GM21390 (cell line): ENCODE results near the gene ATP2B2.

Experiments
- ATAC-seq: cut with Tn5 transposase; IDR thresholded peaks from one replicate; pipeline ENCODE4 v1.9.1; 2021; ENCODE audit not compliant: unreplicated experiment

The ATP2B2 gene

GRCh38 chr3:10495614-10496013 lies 9.8 kb downstream of the ATP2B2 start:
- no peak for ATAC-seq

- no peak for ATAC-seq
Measured at GRCh38 chr3:10495003-10495402, 10.4 kb downstream of the ATP2B2 start.

GRCh38 chr3:10494180-10494579 lies 11.2 kb downstream of the ATP2B2 start:
- no peak for ATAC-seq

- no peak for ATAC-seq
Measured at GRCh38 chr3:10493202-10493589, 12.2 kb downstream of the ATP2B2 start.

- no peak for ATAC-seq
Measured at GRCh38 chr3:10492364-10493201, 12.8 kb downstream of the ATP2B2 start.

GRCh38 chr3:10489746-10490483 lies 15.5 kb downstream of the ATP2B2 start:
- no peak for ATAC-seq

GRCh38 chr3:10487988-10488633 lies 17.3 kb downstream of the ATP2B2 start:
- ATAC-seq = no peak

GRCh38 chr3:10485806-10486205 lies 19.6 kb downstream of the ATP2B2 start:
- ATAC-seq = no peak

GRCh38 chr3:10485380-10485779 lies 20.0 kb downstream of the ATP2B2 start:
- ATAC-seq = no peak

- no peak for ATAC-seq
Measured at GRCh38 chr3:10484709-10485108, 20.7 kb downstream of the ATP2B2 start.

- no peak for ATAC-seq
Measured at GRCh38 chr3:10483686-10484345, 21.6 kb downstream of the ATP2B2 start.

- no peak for ATAC-seq
Measured at GRCh38 chr3:10483364-10483675, 22.1 kb downstream of the ATP2B2 start.

GRCh38 chr3:10482631-10483363 lies 22.6 kb downstream of the ATP2B2 start:
- no peak for ATAC-seq

GRCh38 chr3:10480871-10481378 lies 24.5 kb downstream of the ATP2B2 start:
- ATAC-seq = no peak

- ATAC-seq = no peak
Measured at GRCh38 chr3:10479311-10479710, 26.1 kb downstream of the ATP2B2 start.

- ATAC-seq = no peak
Measured at GRCh38 chr3:10475983-10476382, 29.4 kb downstream of the ATP2B2 start.

- ATAC-seq = no peak
Measured at GRCh38 chr3:10474847-10475246, 30.5 kb downstream of the ATP2B2 start.

GRCh38 chr3:10474275-10474646 lies 31.1 kb downstream of the ATP2B2 start:
- ATAC-seq = no peak

- no peak for ATAC-seq
Measured at GRCh38 chr3:10473581-10474274, 31.7 kb downstream of the ATP2B2 start.

- ATAC-seq = no peak
Measured at GRCh38 chr3:10472877-10473440, 32.4 kb downstream of the ATP2B2 start.
